Activated naive CD4-positive, alpha-beta T cell treated with Interleukin-2 at 50 U/mL for 16 hours (primary cell): ENCODE results near the gene SLC25A21.
"Not testable (repeated sequence)": the region's sequence is repeated elsewhere in the genome, so short reads cannot be mapped to it uniquely, and the experiment has no call there.

Experiments used
- DNase-seq: peaks from one replicate; pipeline ENCODE4 v3.0.0-alpha.2; 2020

Gene SLC25A21

GRCh38 chr14:37083599-37083998 is 88.8 kb downstream of the SLC25A21 start:
- DNase-seq = no peak

GRCh38 chr14:37082449-37082848 is 90.0 kb downstream of the SLC25A21 start:
- no peak for DNase-seq

- no peak for DNase-seq
These were observed 90.5 kb downstream of the SLC25A21 start for GRCh38 chr14:37081856-37082255.

GRCh38 chr14:37081218-37081617 is 91.2 kb downstream of the SLC25A21 start:
- DNase-seq = no peak

- DNase-seq = no peak
These were observed 94.3 kb downstream of the SLC25A21 start for GRCh38 chr14:37078131-37078530.

GRCh38 chr14:37074320-37074719 is 98.1 kb downstream of the SLC25A21 start:
- DNase-seq = not testable (repeated sequence)

- DNase-seq = no peak
These were observed 108.8 kb downstream of the SLC25A21 start for GRCh38 chr14:37063467-37064240.

GRCh38 chr14:37062191-37062803 is 110.1 kb downstream of the SLC25A21 start:
- DNase-seq = no peak

GRCh38 chr14:37061697-37062096 is 110.7 kb downstream of the SLC25A21 start:
- DNase-seq = no peak

GRCh38 chr14:37060496-37061260 is 111.7 kb downstream of the SLC25A21 start:
- DNase-seq = no peak

- no peak for DNase-seq
These were observed 114.6 kb downstream of the SLC25A21 start for GRCh38 chr14:37057776-37058175.

GRCh38 chr14:37056473-37056872 is 115.9 kb downstream of the SLC25A21 start:
- DNase-seq = no peak

GRCh38 chr14:37054869-37055268 is 117.5 kb downstream of the SLC25A21 start:
- DNase-seq = no peak

GRCh38 chr14:37054144-37054543 is 118.3 kb downstream of the SLC25A21 start:
- no peak for DNase-seq

GRCh38 chr14:37051680-37052079 is 120.7 kb downstream of the SLC25A21 start:
- DNase-seq = no peak

- DNase-seq = no peak
These were observed 121.3 kb downstream of the SLC25A21 start for GRCh38 chr14:37051153-37051552.

GRCh38 chr14:37048666-37049071 is 123.7 kb downstream of the SLC25A21 start:
- no peak for DNase-seq

GRCh38 chr14:37047996-37048395 is 124.4 kb downstream of the SLC25A21 start:
- DNase-seq = no peak

- DNase-seq = no peak
These were observed 125.2 kb downstream of the SLC25A21 start for GRCh38 chr14:37047226-37047625.

- no peak for DNase-seq
These were observed 125.6 kb downstream of the SLC25A21 start for GRCh38 chr14:37046815-37047214.

- DNase-seq = no peak
These were observed 126.9 kb downstream of the SLC25A21 start for GRCh38 chr14:37045340-37046061.

GRCh38 chr14:37037636-37038387 is 134.6 kb downstream of the SLC25A21 start:
- no peak for DNase-seq
